SK-N-DZ (cell line): ENCODE data around the gene METTL22. TPM values are rescaled to one million over a fixed set of nuclear protein-coding genes. Genes with fewer than 3 reads are reported as not detected.

ENCODE experiments used
- DNase-seq: peaks from one replicate; pipeline ENCODE4 v3.0.0-alpha.2; 2015; ENCODE audit warnings: low spot score
- polyA plus RNA-seq, 2 experiments: library from polyadenylated mRNA; depleted of rRNA; stranded (reverse); fragments of >200 nt; gene quantifications; 2 replicates each; pipeline ENCODE4 v1.2.3, GENCODE V29; 2014

The METTL22 gene
- polyA plus RNA-seq (2014; cell fraction: cytosol; rRNA removed), result 23.9 and 309 TPM in 2 replicates
- polyA plus RNA-seq (2014; cell fraction: nucleus; rRNA removed), result 56.3 and 63.4 TPM in 2 replicates

GRCh38 chr16:8621572-8622314 is at the start of gene METTL22:
Gene METTL22 (plus strand): TSS chr16:8621698. CDS start chr16:8625666, 3,968 bp downstream.
- peak; percentile 88 for DNase-seq

- no peak for DNase-seq
Measured at GRCh38 chr16:8572063-8572918, 49.2 kb upstream of the METTL22 start.

GRCh38 chr16:8572919-8573724 is 48.4 kb upstream of the METTL22 start:
- peak; percentile 34 for DNase-seq

GRCh38 chr16:8575399-8575798 is 46.1 kb upstream of the METTL22 start:
- no peak for DNase-seq

- no peak for DNase-seq
Measured at GRCh38 chr16:8576141-8577004, 45.1 kb upstream of the METTL22 start.

GRCh38 chr16:8577678-8578304 is 43.7 kb upstream of the METTL22 start:
- no peak for DNase-seq

- no peak for DNase-seq
Measured at GRCh38 chr16:8579559-8579958, 41.9 kb upstream of the METTL22 start.

- no peak for DNase-seq
Measured at GRCh38 chr16:8581831-8582580, 39.5 kb upstream of the METTL22 start.

GRCh38 chr16:8583199-8583598 is 38.3 kb upstream of the METTL22 start:
- DNase-seq, result no peak

- no peak for DNase-seq
Measured at GRCh38 chr16:8583732-8584131, 37.8 kb upstream of the METTL22 start.

- no peak for DNase-seq
Measured at GRCh38 chr16:8585041-8585440, 36.5 kb upstream of the METTL22 start.

- no peak for DNase-seq
Measured at GRCh38 chr16:8585857-8586256, 35.6 kb upstream of the METTL22 start.

- no peak for DNase-seq
Measured at GRCh38 chr16:8587065-8587464, 34.4 kb upstream of the METTL22 start.

GRCh38 chr16:8588682-8589056 is 32.8 kb upstream of the METTL22 start:
- no peak for DNase-seq

GRCh38 chr16:8589057-8589899 is 32.2 kb upstream of the METTL22 start:
- DNase-seq, result no peak

GRCh38 chr16:8589900-8590688 is 31.4 kb upstream of the METTL22 start, which contains the start of gene TMEM114:
Gene TMEM114 (minus strand): TSS chr16:8590511. CDS start chr16:8589838, 673 bp downstream.
- DNase-seq, result no peak

- no peak for DNase-seq
Measured at GRCh38 chr16:8590811-8591210, 30.7 kb upstream of the METTL22 start.

- DNase-seq, result no peak
Measured at GRCh38 chr16:8591451-8591850, 30.0 kb upstream of the METTL22 start.
